Measurements from ENCODE around the gene PRKACA. TPM values are rescaled to one million over a fixed set of nuclear protein-coding genes. Genes with fewer than 3 reads are reported as not detected.

Gene PRKACA
- total and polyA plus RNA-seq, 2 donors (not counting 3 experiments of a cell fraction or from before 2014, with no cell fraction given), result 44.2 to 97.5 TPM

DNA sequence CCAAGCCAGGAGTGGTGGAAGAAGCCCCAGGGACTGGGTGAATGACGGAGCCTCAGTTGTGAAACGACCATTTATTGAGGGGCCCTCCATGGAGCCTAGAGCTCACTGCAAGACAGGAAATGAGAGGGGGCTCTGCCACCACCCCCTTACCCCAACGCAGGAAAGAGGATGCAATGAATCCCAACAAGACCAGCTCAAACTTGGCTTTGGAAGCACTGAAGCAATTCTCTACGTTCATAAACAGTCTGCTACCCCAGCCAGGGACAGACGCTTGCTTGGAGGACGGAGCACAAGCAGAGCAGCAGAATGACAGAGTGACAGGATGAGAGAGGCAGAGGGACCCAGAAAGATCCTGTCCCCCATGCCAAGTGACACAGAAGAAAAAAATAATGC lies 1.0 kb downstream of the PRKACA start:
- H3K4me2 ChIP-seq (ENCODE audit: insufficient read depth, low read length), result peak overlapping the region; percentile 82
- TF ChIP-seq POLR2AphosphoS5 (IDR thresholded peaks at IDR 0.05; ENCODE audit: insufficient read depth, low read depth, low read length) (no peak), POLR2A (IDR thresholded peaks at IDR 0.05; ENCODE audit: low read depth, low read length) (no peak), FOS (IDR thresholded peaks at IDR 0.05; ENCODE audit: borderline replicate concordance, insufficient read depth, low read length) (no peak), JUN (IDR thresholded peaks at IDR 0.05; ENCODE audit: borderline replicate concordance, insufficient read depth, insufficient read length, low read depth) (no peak), GATA2 (IDR thresholded peaks at IDR 0.05; ENCODE audit: insufficient read depth, insufficient read length, low read depth, low read length) (no peak), EZH2 (IDR thresholded peaks at IDR 0.05; ENCODE audit: borderline replicate concordance, low read depth, low read length, severe bottlenecking) (no peak), MYC (IDR thresholded peaks at IDR 0.05; ENCODE audit: low read depth, low read length) (no peak)
- TF ChIP-seq, protein P1, sequence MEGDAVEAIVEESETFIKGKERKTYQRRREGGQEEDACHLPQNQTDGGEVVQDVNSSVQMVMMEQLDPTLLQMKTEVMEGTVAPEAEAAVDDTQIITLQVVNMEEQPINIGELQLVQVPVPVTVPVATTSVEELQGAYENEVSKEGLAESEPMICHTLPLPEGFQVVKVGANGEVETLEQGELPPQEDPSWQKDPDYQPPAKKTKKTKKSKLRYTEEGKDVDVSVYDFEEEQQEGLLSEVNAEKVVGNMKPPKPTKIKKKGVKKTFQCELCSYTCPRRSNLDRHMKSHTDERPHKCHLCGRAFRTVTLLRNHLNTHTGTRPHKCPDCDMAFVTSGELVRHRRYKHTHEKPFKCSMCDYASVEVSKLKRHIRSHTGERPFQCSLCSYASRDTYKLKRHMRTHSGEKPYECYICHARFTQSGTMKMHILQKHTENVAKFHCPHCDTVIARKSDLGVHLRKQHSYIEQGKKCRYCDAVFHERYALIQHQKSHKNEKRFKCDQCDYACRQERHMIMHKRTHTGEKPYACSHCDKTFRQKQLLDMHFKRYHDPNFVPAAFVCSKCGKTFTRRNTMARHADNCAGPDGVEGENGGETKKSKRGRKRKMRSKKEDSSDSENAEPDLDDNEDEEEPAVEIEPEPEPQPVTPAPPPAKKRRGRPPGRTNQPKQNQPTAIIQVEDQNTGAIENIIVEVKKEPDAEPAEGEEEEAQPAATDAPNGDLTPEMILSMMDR (IDR thresholded peaks at IDR 0.05; ENCODE audit: extremely low read depth in 1 of 2, insufficient read depth in 1 of 2, low read depth in 1 of 2, low read length in 2 of 2), result no peak
- TF ChIP-seq, protein P2, sequence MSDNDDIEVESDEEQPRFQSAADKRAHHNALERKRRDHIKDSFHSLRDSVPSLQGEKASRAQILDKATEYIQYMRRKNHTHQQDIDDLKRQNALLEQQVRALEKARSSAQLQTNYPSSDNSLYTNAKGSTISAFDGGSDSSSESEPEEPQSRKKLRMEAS (IDR thresholded peaks at IDR 0.05; ENCODE audit: insufficient read depth, insufficient read length), result no peak
- CTCF ChIA-PET, result interaction anchor here (1.2 to 4.8 kb wide), 4 partner anchors 13 to 239 kb away, joined by 3 to 27 read pairs (median 6); partner anchors contain the start of gene ASF1B
- H3K4me3 ChIP-seq (replicated peaks in 1 of 3; ENCODE audit: insufficient read depth in 1 of 3, low read depth in 1 of 3, low read length in 3 of 3), result peak overlapping the region; percentile 67 to 84 (median 80)
- TSS peak; percentile 31 for BruUV-seq (replicated peaks)
- no peaks in the 10 kb centered on the region for H3K9me3 ChIP-seq (replicated peaks; ENCODE audit: control insufficient read depth, insufficient read depth, low read length)
- H3K27ac ChIP-seq (ENCODE audit: insufficient read depth, low read depth, low read length), result no peak overlapping the region
- peaks cover 30% of the 10 kb centered on the region for H3K79me2 ChIP-seq (ENCODE audit: control insufficient read depth, insufficient read depth, low read length)
- intact Hi-C loops (cut with micrococcal nuclease), result loop anchor here (2.0 kb wide), 2 partner anchors 26 to 36 kb away; partner anchors contain the start of gene SAMD1
- peak; percentile 15 for FAIRE-seq
- dilution Hi-C loops (cut with MboI; ENCODE audit: extremely low pct_ligation_motif_present, low sequenced_read_pairs), result no loop called here
- H2AFZ ChIP-seq (ENCODE audit: low read depth, low read length), result peak overlapping the region; percentile 10
- H3K36me3 ChIP-seq (ENCODE audit: control insufficient read depth in 2 of 2, extremely low read depth in 1 of 2, insufficient read depth in 2 of 2, low read length in 2 of 2), result no peaks in the 10 kb centered on the region
- DNase-seq (ENCODE audit: low read depth, low spot score), result no peak
- peak overlapping the region; percentile 51 for H3K9ac ChIP-seq (replicated peaks; ENCODE audit: extremely low read depth, insufficient read depth, low read length)
- no peaks in the 10 kb centered on the region for H4K20me1 ChIP-seq (replicated peaks; ENCODE audit: control insufficient read depth, extremely low read depth, insufficient read depth, low read length)
- H3K4me1 ChIP-seq (ENCODE audit: control insufficient read depth, extremely low read depth, insufficient read depth, low read length), result peaks cover 25% of the 10 kb centered on the region
- H3K9me1 ChIP-seq (replicated peaks; ENCODE audit: control insufficient read depth, extremely low read depth, insufficient read depth, low read length), result no peaks in the 10 kb centered on the region
- POLR2A ChIA-PET, result interaction anchor here (0.6 kb wide), 1 partner anchor 35 kb away, joined by 3 read pairs; no protein-coding TSS in a partner anchor
- H3K27me3 ChIP-seq (ENCODE audit: control insufficient read depth in 2 of 2, insufficient read depth in 2 of 2, low read length in 2 of 2), result no peaks in the 10 kb centered on the region

Data from endothelial cell of umbilical vein (primary cell).